ENCODE measurements around the gene CST2.
"Not testable (repeated sequence)": the region's sequence is repeated elsewhere in the genome, so short reads cannot be mapped to it uniquely, and the experiment has no call there.

The CST2 gene, protein sequence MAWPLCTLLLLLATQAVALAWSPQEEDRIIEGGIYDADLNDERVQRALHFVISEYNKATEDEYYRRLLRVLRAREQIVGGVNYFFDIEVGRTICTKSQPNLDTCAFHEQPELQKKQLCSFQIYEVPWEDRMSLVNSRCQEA

DNA sequence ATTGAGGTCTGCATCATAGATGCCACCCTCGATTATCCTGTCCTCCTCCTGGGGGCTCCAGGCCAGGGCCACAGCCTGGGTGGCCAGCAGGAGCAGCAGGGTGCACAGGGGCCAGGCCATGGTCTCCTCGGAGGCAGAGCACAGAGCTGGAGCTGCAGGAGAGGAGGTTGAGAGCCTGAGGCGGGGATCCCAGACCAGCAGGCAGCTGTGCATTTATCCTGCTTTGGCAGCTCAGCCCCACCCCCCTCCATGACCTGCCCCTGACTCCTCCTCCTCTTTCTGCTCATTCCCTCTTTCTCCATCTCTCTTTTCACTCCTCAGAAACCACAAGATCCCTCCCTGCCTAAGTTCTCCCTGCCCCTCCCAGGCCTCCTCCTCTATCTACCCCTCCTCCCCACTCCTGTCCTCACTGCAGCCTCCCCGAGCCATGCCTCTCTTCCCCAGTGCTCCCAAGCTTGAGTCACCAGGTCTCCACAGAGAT is at the start of gene CST2:
TSS of gene CST2 (minus strand) at position 189 of the 481 bp plus-strand sequence. CDS start at position 120, 69 bp downstream.
- DNase-seq, result no peak

DNA sequence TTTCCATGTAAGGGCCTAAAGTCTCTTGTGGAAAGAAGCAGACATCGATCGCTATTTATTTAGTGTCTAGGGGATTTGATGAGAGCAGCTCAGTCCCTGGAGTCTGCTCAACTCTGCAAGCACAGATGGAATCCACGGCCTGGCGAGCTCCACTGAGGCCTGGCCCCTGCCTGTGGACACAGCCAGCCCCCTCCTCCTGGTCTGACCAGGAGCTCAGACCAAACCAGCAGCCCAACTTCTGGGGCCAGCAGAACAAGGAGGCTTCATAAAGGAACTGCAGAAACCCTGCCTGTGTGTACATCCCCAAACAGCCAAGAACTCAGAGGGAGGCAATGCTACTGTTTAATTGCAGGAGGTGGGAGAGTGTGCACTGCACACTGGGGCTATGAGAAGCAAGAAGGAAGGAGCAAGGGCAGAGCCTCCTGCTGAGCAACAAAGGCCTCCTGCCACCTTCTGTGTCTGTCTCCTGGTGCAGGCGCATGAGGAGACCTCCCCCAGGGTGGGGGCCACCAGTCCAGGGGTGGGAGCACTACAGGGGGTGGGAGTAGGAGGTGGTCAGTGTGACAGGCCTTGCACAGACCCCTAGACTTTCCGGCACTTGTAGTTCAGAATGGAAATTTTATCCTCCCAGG is 49.2 kb upstream of the CST2 start:
- no peak for DNase-seq

DNA sequence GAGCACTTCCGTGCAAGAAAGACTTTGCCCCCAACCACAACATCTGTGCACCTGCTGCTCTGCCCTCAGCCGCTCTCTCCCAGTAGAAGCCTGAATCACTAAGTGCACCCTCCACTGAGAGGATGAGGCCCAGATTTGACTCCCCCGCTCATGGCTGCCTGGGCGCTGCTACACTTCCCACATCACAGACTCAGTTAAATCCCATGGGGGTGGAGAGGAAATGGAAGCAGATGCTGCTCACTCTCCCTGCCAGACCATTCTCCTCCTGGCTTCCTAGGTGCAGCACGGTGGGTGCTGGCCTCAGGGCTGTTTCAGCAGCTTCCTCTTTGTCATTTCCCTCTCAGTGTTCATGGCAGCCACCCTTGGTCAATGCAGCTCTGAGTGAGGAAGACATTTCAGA is 48.2 kb upstream of the CST2 start:
- DNase-seq, result no peak

DNA sequence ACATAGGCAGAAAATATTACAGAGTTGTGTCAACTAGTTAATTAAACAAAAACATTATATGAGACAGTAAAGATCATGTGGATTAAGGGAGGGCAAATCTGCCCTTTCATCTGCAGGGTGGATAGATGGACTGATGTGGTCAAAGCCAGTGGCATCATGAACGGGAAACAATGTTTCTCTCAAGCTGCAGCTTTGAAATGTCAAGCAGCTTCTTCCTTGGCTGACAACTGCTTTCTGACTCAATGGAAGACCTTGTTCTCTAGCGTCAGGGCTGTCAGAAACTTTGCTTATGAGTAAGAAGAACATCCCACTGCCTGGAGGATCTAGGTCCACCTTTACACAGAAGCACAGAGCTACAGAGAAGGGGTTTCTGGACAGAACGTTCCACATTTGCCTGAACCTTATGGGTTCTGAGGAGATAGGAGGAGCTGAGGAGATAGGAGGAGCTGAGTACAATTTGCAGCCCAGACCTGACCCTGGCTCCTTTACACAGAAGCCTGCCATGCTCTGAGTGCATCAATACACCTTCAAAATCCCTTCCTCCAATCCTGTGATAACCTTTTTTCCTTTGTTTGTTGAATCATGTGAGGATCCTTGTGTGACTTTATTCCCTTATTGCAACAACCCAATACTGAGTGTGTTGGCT is 47.0 kb upstream of the CST2 start:
- DNase-seq, result no peak

DNA sequence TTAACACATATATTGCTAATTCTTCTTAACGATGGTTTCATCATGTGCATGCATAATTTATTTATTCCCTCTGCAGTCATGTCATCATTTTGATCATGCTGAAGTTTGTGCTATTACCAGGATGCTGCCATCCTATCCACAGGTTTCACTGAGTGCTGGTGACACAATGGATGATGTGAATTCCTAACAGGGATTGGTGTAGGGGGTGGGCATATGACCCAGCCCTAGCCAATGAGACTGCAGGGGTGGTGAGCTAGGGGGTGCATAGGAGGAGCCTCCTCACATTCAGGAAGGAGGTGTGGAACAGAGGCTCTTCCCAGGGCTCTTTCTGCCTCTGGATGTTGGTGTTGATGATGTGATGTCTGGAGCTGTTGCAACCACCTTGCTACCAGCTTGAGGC is 45.5 kb upstream of the CST2 start:
- DNase-seq, result no peak

DNA sequence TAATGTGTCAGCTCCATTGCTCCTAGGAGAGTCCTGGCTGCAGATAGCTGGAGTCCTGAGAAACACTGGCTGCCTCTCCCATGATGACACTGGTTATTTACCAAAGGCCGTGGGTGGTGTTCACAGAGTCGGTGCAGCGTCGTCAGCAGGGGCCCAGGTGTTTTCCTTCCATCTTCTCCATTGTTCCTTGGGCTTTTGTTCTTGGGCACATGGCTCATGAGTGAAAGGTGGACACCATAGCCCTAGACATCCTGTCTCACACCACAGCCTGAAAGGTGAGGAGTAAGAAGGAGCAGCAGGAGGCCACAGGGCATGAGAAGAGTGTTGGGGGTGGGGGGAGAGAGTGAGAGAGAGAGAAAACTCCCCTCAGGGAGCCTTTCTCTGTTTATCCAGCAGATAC is 43.9 kb upstream of the CST2 start:
- no peak for DNase-seq

DNA sequence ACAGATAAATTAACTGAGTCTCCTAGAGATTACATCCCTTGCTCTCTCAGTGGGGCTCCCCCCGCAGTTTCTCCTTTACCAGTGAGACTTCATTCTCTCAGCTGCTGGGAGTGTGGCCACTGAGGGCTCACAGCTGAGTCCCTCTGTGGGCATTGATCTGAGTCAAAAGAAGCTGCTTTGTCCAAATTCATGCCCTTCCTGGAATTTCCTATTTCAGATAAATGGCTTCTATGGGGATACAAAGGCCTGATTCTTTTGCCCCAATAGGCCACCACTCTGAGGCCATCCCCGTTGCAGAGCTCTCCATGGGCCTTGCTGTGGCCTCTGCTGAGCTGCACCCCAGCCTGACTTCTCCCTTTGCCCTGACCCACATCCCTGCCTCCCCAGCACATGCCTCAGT is 43.0 kb upstream of the CST2 start:
- DNase-seq, result no peak

DNA sequence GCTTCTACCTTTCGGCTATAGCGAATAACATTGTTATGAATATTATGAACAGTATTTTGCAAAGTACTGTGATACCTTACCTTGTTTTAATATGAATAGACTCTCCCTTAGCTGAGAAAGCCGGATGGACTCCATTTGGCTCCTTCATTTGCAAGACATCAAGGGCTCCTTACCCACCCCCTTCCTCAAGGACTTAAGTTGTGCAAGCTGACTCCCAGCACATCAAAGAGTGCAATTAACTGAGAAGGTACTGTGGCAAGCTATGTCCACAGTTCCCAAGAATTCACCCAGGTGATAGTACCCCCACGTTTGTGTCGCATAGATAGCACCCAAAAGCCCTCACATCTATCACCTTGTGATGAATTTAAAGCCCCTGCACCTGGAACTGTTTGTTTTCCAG is 41.8 kb upstream of the CST2 start:
- DNase-seq, result no peak

DNA sequence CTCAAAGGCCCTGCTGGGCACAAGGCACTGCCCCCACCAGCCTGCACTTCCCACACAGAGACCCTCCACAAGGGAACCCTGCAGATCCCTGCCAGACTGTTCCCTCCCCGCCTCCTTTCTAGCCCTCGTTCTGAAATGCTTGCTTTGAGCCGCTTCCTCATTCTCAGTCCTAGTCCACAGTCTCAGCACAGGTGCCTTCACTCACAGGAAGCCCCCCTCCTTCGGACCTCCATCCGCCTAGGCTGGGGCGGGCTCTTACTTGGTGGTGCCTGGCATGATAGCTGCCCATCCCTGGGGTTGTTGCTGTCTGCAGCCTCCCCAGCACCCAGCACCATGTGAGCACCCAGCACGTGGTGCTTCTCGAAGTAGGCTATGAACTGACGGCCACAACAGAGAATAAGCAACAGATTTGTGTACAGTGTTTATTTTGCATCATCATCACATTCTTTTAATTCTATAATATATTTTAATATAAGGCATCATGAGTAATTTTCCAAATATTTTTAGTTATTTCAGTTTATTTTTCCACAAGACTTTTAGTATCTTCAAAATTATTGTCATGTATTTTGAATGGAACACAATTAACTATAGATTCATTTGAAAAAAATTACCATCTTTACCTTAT is 40.7 kb upstream of the CST2 start:
- DNase-seq, result no peak

DNA sequence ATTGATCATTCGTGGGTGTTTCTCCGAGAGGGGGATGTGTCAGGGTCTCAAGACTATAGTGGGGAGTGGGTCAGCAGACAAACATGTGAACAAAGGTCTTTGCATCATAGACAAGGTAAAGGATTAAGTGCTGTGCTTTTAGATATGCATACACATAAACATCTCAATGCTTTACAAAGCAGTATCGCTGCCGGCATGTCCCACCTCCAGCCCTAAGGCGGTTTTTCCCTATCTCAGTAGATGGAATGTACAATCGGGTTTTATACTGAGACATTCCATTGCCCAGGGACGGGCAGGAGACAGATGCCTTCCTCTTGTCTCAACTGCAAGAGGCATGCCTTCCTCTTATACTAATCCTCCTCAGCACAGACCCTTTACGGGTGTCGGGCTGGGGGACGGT is 34.2 kb upstream of the CST2 start:
- DNase-seq, result not testable (repeated sequence)

DNA sequence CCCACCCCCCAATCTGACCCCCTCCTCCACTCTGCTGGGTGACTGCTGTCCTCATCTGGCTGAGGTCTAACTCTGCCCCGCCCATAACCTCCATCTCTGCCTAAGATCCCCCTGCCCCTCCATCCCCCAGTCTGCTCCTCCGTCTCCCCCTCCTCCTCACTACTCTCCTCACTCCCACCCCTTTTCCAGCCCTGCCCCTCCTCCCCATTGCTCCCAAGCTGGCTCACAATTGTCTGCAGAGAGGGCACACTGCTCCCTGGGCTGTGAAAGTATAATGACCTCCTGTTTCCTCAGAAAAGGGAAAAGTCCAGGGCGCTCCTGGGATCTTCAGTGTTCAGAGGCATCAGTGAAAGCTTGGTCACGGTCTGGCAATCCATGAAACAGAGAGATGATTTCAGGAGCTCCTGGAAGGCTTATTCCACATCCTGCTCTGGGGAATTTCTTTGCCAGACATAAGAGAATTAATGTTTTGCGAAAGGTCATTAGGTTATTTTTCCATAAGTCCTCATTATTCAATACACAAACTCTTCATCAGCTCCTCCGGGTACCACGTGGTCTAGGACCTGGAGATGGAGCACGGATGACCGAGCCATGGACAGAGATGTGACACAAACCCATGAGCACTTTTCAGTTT is 31.6 kb upstream of the CST2 start:
- no peak for DNase-seq

DNA sequence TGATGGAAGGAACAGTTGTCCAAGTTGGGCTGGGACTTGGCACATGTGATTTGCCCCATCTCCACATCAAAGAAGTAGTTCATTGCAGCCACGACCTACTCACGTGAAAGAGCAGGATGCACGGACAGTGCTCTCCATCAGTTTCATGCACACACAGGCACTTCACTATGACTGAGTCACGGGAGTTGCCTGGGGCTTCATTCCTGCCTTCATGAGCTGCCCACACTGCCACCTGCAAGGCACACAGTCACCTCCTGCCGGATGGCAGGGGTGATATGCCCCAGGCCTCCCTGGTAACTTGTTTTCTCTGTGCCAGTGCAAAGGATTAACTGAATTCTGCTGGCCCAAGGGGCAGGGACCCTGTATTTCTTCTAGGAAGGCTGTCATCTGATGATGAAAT is 30.2 kb upstream of the CST2 start:
- no peak for DNase-seq

DNA sequence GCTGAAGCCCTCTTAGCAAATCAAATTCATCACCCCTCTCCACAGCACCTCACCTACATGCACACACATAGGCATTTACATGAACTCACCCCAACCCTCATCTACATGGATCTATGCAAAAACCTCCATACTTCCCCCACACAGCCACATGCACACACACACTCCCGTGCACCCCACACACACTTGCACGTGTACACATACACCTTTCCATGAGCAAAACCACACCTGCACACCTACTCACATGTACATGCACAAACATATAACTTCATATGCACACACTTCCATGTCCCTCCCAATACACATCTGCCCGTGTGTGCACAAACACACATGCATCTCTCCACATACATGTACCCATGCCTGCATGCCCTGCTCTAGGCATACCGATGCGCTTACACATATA is 29.7 kb upstream of the CST2 start:
- DNase-seq, result no peak

DNA sequence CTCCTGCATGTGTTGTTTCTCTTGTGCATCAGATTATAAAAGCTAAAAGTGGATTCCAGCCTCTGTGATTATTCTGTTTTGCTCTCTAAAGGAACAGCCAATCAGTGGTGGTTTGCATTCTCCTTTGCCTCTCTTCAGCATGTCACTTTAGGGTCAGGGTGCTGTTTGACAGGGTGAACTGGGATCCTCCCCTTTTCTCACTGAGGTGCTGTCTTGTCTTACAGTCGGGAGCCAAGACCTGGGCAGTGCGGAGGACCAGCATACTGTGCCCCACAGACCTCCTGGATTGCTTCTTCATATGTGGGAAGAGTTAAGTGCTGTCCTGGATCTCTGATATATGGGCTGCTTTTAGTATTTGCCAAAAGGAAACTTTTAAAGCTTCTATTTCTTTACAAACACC is 15.2 kb upstream of the CST2 start:
- DNase-seq, result no peak

DNA sequence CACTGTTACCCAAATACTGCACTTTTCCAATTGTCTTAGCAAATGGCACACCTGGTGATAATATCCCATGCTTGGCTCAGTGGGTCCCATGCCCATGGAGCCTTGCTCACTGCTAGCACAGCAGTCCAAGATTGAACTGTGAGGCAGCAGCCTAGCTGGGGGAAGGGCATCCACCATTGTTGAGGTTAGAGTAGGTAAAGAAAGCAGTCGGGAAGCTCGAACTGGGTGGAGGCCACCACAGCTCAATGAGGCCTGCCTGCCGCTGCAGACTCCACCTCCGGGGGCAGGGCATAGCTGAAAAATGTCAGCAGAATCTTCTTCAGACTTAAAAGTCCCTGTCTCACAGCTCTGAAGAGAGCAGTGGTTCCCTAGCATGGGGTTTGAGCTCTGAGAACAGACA is 9.2 kb upstream of the CST2 start:
- no peak for DNase-seq

DNA sequence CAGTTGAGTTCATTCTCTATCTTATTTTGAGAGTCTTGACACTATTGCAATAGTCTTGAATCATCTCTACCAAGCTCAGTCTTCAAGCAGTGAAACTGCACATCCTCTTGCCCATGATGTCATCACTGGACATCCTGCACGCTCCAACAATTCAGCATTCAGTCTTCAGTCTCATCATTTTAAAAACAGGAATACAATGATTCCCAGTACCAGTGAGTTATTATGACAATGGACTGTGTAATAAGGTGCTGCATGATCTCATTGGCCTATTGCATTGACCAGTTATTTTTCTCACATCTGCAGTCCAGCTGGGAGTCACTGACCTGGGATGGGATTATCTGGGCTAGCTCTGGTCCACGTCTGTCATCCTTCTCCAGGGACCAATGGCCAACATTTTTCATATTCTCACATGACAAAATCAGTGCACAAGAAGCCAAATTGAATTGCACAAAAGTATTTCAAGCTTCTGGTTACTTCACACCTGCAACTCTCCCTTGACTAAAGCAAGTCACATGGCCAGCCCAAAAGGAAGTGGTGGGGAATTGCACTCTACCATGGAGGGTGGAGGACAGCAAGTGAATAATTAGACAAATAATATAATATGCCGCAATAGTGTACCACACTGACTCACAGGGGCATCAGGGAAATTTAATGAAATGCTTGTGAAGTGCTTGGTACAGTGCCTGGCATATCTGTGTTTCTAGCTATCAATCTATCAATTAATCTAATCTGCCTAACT is 6.4 kb upstream of the CST2 start:
- DNase-seq, result no peak

DNA sequence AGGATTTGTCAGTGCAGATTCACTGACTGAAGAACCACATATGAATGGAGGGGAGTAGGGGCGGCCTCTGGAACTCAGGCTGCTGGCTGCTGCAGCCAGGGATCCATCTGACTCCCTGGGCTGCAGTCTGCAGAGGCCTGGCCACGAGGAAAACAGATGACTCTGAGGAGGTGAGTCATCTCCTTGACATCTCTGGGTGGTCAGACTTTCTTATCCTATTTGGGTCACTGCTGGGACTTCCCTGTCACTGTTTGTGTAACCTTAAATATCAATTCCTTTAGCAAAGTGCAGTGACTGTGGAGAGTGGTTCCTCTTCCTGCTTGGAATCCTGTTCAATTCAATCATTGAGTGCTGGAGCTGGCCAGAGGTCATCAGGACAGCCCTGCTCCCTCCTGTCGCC is 5.4 kb upstream of the CST2 start:
- not testable (repeated sequence) for DNase-seq

DNA sequence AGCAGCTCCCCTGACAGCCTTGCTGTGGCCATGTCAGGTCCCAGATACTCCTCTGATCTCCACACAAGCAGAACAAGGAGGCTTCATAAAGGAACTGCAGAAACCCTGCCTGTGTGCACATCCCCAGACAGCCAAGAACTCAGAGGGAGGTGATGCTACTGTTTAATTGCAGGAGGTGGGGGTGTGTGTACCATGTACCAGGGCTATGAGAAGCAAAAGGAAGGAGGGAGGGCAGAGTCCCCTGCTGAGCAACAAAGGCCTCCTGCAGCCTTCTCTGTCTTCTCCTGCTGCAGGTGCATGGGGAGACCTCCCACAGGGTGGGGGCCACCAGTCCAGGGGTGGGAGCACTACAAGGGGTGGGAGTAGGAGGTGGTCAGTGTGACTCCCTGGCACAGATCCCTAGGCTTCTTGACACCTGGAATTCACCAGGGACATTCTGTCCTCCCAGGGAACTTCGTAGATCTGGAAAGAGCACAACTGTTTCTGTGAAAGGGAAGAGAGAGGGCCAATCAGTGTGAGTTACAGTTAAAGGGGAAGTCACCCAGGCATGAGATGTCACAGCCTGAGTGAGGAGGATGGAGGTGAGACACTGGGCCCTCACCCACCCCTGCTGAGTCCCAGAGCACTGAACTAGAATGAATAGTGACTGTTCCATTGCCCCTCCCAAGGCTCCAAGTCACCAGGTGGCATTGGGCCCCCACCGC is 2.8 kb downstream of the CST2 start:
- no peak for DNase-seq

DNA sequence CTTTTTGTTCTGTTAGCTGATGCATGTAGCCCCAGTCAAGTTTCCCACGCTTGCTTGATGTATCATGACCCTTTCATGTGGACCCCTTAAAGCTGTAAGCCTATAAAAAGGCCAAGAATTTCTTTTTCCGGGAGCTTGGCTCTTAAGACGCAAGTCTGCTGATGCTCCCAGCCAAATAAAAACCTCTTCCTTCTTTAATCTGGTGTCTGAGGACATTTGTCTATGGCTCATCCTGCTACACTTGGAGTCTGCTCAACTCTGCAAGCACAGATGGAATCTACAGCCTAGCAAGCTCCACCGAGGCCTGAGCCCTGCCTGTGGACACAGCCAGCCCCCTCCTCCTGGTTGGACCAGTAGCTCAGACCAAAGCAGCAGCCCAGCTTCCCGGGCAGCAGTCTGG is 3.4 kb downstream of the CST2 start:
- no peak for DNase-seq

DNA sequence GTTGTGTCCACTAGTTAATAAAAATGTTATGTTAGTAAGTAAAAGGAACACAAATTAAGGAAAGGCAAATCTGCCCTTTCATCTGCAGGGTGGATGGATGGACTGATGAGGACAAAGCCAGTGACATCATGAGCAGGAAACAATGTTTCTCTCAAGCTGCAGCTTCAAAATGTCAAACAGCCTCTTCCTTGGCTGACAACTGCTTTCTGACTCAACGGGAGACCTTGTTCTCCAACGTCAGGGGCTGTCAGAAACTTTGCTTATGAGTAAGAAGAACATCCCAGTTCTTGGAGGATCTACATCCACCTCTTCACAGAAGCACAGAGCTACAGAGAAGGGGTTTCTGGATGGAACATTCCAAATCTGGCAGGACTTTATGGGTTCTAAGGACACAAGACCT is 6.0 kb downstream of the CST2 start:
- DNase-seq, result no peak

DNA sequence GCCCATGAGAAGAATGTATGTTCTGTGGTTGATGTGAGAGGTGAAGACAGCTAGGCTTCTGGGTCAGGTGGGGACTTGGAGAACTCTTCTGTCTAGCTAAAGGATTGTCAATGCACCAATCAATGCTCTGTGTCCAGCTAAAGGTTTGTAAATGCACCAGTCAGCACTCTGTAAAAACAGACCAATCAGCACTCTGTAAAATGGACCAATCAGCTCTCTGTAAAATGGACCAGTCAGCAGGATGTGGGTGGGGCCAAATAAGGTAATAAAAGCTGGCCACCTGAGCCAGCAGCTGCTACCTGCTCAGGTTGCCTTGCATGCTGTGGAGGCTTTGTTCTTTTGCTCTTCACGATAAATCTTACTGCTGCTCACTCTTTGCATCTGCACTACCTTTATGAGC is 15.0 kb downstream of the CST2 start:
- DNase-seq, result not testable (repeated sequence)

DNA sequence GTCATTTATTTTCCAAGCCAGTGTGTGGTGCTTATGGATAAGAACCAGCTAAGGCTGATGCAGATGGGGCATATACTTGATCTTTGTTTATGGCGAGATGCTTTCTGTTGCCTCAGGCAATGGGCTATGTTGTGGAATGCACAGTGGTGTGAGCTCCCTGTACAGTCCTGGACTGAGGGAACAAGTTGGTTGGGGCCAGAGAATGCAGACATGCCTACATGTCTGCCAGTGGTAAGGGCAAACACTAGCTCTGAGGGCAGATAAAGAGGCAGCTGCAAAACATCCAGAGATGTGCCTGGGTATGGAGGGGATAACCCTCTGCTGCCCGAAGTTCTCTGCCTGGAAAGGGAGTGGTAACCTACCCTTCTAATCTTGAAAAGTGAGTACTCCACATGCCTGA is 16.2 kb downstream of the CST2 start:
- not testable (repeated sequence) for DNase-seq

All from activated CD4-positive, alpha-beta T cell treated with anti-CD3 and anti-CD28 coated beads for 4 hours (primary cell).